Activated CD4-positive, alpha-beta memory T cell treated with anti-CD3 and anti-CD28 coated beads for 36 hours (primary cell): ENCODE data around the gene BRD3. TPM values are rescaled to one million over a fixed set of nuclear protein-coding genes. Genes with fewer than 3 reads are reported as not detected.

Experiments
- CTCF ChIA-PET: fragments of 350-600 bp; sonication (Branson Sonifier 250); formaldehyde crosslinking; loops from one replicate; lab custom pipeline; 2021; ENCODE audit warnings: antibody characterized with exemption, inconsistent platforms; lab: Charles Lee
- POLR2A ChIA-PET: fragments of 350-600 bp; sonication (Branson Sonifier 250); formaldehyde crosslinking; loops from one replicate; lab custom pipeline; 2021; ENCODE audit warnings: antibody characterized with exemption; lab: Charles Lee
- DNase-seq: peaks from one replicate; pipeline ENCODE4 v3.0.0-alpha.2; 2020
- H3K27ac Mint-ChIP-seq: one replicate; pipeline ENCODE4 v1.8.0; 2021; ENCODE audit warnings: mixed read lengths
- H3K27me3 Mint-ChIP-seq: one replicate; pipeline ENCODE4 v1.8.0; 2021; ENCODE audit warnings: mixed read lengths
- H3K36me3 Mint-ChIP-seq: one replicate; pipeline ENCODE4 v1.8.0; 2021; ENCODE audit warnings: mixed read lengths
- H3K4me1 Mint-ChIP-seq: one replicate; pipeline ENCODE4 v1.8.0; 2021; ENCODE audit warnings: low read depth, mixed read lengths
- H3K4me3 Mint-ChIP-seq: one replicate; pipeline ENCODE4 v1.8.0; 2021; ENCODE audit warnings: mild to moderate bottlenecking, mixed read lengths
- H3K9me3 Mint-ChIP-seq: one replicate; pipeline ENCODE4 v1.8.0; 2021; ENCODE audit warnings: mixed read lengths
- intact Hi-C: fragments of 100-400 bp; cut with micrococcal nuclease; formaldehyde crosslinking; loops from one replicate; pipeline ENCODE4 v1.15.1; 2023
- total RNA-seq, 2 experiments: library from RNA; stranded (reverse); gene quantifications; one replicate each; pipeline ENCODE4 v1.2.3, GENCODE V29; 2021

Gene BRD3
- total RNA-seq, 2 experiments from 2014 or later, result 29.2 to 30.0 TPM

DNA sequence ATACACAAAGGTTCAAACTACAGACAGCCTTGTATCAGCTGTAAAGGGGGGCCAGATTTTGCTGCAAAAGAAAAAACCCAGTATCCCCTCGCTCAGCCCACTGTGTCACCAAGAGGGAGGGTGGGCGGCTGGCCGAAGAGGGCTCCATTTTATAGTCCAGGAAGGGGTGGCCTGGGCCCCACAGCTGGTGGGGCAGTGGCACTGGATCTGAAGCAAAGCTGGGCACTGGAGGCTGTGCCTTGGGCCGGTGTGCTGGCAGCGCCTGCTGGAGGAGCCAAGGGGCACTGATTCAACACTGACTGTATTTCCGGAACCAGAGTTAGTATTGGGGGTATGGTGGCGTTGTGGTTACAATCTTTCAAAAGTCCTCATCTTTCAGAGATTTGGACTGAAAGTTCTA lies 9.1 kb downstream of the BRD3 start:
- POLR2A ChIA-PET, result no interaction called here
- no peaks in the 10 kb centered on the region for H3K27me3 Mint-ChIP-seq
- no peaks in the 10 kb centered on the region for H3K9me3 Mint-ChIP-seq
- CTCF ChIA-PET, result interaction anchor here (0.6 kb wide), 1 partner anchor 72 kb away, joined by 3 read pairs; no protein-coding TSS in a partner anchor
- intact Hi-C loops, result no loop called here
- no peaks in the 10 kb centered on the region for H3K36me3 Mint-ChIP-seq
- DNase-seq, result no peak
- H3K4me1 Mint-ChIP-seq, result peaks cover 46% of the 10 kb centered on the region
- H3K27ac Mint-ChIP-seq, result no peak overlapping the region
- no peak overlapping the region for H3K4me3 Mint-ChIP-seq

DNA sequence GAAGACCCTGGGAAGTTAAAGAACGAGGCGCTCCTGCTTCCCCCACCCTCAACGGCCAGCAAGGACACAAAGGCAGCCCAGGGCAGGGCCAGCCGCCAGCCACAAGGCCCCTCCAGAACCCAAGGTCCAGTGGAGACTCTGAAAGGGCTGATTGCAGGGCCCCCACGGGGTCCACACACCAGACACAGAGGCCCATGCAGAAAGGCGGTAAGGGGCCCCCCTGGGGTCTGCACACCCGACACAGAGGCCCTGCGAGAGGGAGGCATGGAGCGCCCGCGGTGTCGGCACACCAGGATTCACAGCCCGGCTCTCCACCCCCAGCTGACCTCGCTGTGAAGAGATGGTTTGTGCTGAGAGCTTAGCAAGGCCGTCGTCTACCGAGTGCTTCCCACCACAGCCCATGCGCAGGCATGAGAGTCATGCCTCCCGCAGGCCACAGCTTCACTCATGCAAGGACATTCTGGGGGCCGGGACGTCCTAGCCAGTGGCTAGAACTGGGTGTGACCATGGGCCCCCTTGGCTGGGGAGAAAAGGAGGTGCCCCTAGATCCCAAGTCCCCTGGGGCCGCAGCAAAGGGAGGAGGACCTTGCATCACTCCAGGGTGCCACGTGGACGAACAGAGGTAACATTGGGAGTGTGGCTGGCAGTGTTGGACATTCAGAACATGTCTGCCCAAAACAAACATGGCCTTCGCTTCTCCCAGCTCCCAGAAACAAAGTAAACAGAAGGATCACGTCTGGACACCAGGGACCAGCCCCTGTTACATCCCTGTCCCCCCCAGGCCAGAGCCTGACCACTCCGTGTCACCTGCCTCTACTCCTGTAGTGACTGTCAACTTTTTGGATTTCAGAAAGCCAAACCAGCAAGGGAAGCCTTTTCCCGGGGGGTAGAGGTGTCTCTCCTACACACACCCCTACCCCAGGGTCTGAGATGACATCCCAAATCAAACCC lies 9.8 kb downstream of the BRD3 start:
- H3K4me1 Mint-ChIP-seq, result peaks cover 42% of the 10 kb centered on the region
- ChIA-PET POLR2A (no interaction called here), CTCF (interaction anchor here (0.6 kb wide), 1 partner anchor 73 kb away, joined by 3 read pairs; no protein-coding TSS in a partner anchor)
- no peak for DNase-seq
- H3K27ac Mint-ChIP-seq, result no peak overlapping the region
- no peaks in the 10 kb centered on the region for H3K27me3 Mint-ChIP-seq
- no peaks in the 10 kb centered on the region for H3K36me3 Mint-ChIP-seq
- no peak overlapping the region for H3K4me3 Mint-ChIP-seq
- no peaks in the 10 kb centered on the region for H3K9me3 Mint-ChIP-seq
- intact Hi-C loops, result no loop called here

- no peaks in the 10 kb centered on the region for H3K36me3 Mint-ChIP-seq
- H3K27me3 Mint-ChIP-seq, result no peaks in the 10 kb centered on the region
- H3K9me3 Mint-ChIP-seq, result no peaks in the 10 kb centered on the region
- intact Hi-C loops, result no loop called here
- H3K27ac Mint-ChIP-seq, result no peak overlapping the region
- no peak for DNase-seq
- H3K4me1 Mint-ChIP-seq, result peaks cover 40% of the 10 kb centered on the region
- ChIA-PET POLR2A (no interaction called here), CTCF (no interaction called here)
- H3K4me3 Mint-ChIP-seq, result no peak overlapping the region
Observed at GRCh38 chr9:134057307-134057657, 10.5 kb downstream of the BRD3 start.

GRCh38 chr9:134056483-134057306 lies 11.1 kb downstream of the BRD3 start:
- Mint-ChIP-seq H3K27ac (no peak overlapping the region), H3K9me3 (no peaks in the 10 kb centered on the region), H3K4me1 (peaks cover 39% of the 10 kb centered on the region), H3K36me3 (no peaks in the 10 kb centered on the region), H3K4me3 (no peak overlapping the region), H3K27me3 (no peaks in the 10 kb centered on the region)
- intact Hi-C loops, result no loop called here
- ChIA-PET POLR2A (no interaction called here), CTCF (no interaction called here)
- DNase-seq, result no peak

GRCh38 chr9:134055981-134056461 lies 11.8 kb downstream of the BRD3 start:
- Mint-ChIP-seq H3K9me3 (no peaks in the 10 kb centered on the region), H3K4me1 (peaks cover 36% of the 10 kb centered on the region), H3K4me3 (no peak overlapping the region), H3K36me3 (peaks cover 5% of the 10 kb centered on the region), H3K27ac (no peak overlapping the region), H3K27me3 (no peaks in the 10 kb centered on the region)
- intact Hi-C loops, result no loop called here
- no peak for DNase-seq
- ChIA-PET POLR2A (interaction anchor here (1.0 kb wide), 1 partner anchor 9 kb away, joined by 3 read pairs; no protein-coding TSS in a partner anchor), CTCF (no interaction called here)

GRCh38 chr9:134054891-134055811 lies 12.7 kb downstream of the BRD3 start:
- ChIA-PET CTCF (no interaction called here), POLR2A (interaction anchor here (1.0 kb wide), 1 partner anchor 10 kb away, joined by 3 read pairs; no protein-coding TSS in a partner anchor)
- Mint-ChIP-seq H3K27ac (no peak overlapping the region), H3K27me3 (no peaks in the 10 kb centered on the region), H3K4me1 (peaks cover 27% of the 10 kb centered on the region), H3K4me3 (no peak overlapping the region), H3K36me3 (peaks cover 6% of the 10 kb centered on the region), H3K9me3 (no peaks in the 10 kb centered on the region)
- DNase-seq, result no peak
- intact Hi-C loops, result no loop called here

- no peak overlapping the region for H3K27ac Mint-ChIP-seq
- no peak overlapping the region for H3K4me3 Mint-ChIP-seq
- CTCF ChIA-PET, result no interaction called here
- no peaks in the 10 kb centered on the region for H3K27me3 Mint-ChIP-seq
- H3K4me1 Mint-ChIP-seq, result peaks cover 21% of the 10 kb centered on the region
- H3K9me3 Mint-ChIP-seq, result no peaks in the 10 kb centered on the region
- DNase-seq, result no peak
- H3K36me3 Mint-ChIP-seq, result peaks cover 9% of the 10 kb centered on the region
- POLR2A ChIA-PET, result no interaction called here
- intact Hi-C loops, result no loop called here
Observed at GRCh38 chr9:134053941-134054761, 13.7 kb downstream of the BRD3 start.

DNA sequence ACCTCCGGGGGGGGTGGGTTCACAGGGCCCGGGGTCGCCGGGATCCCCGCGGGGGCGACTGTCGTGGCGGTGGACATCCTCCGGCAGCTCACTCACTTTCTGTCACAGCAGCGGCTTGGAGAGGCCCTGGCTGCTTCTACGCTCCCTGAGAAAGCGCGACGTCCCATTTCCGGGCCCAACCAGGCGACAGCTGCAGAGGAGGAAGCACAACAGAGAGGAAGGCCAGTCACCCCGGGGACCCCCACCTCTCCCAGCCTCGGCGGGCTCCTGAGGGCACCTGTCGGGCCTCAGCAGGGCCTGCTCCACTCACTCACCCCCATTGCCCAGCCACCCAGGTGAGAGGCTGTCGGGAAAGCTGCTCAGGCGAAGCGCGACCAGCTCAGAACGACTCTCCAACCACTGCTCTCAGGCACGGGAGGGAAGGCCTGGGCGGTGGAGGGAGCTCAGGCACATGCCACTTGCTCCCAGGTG lies 14.4 kb downstream of the BRD3 start:
- no peak for DNase-seq
- Mint-ChIP-seq H3K27me3 (no peaks in the 10 kb centered on the region), H3K4me3 (no peak overlapping the region), H3K36me3 (peaks cover 9% of the 10 kb centered on the region), H3K27ac (no peak overlapping the region), H3K9me3 (no peaks in the 10 kb centered on the region), H3K4me1 (peaks cover 14% of the 10 kb centered on the region)
- intact Hi-C loops, result no loop called here
- CTCF ChIA-PET, result no interaction called here
- POLR2A ChIA-PET, result no interaction called here

- CTCF ChIA-PET, result no interaction called here
- Mint-ChIP-seq H3K36me3 (peaks cover 10% of the 10 kb centered on the region), H3K4me3 (no peak overlapping the region), H3K27ac (no peak overlapping the region), H3K9me3 (no peaks in the 10 kb centered on the region), H3K27me3 (no peaks in the 10 kb centered on the region), H3K4me1 (peaks cover 11% of the 10 kb centered on the region)
- DNase-seq, result no peak
- intact Hi-C loops, result no loop called here
- POLR2A ChIA-PET, result no interaction called here
Observed at GRCh38 chr9:134052941-134053340, 14.9 kb downstream of the BRD3 start.

- DNase-seq, result no peak
- CTCF ChIA-PET, result no interaction called here
- intact Hi-C loops, result no loop called here
- H3K27me3 Mint-ChIP-seq, result no peaks in the 10 kb centered on the region
- no peaks in the 10 kb centered on the region for H3K9me3 Mint-ChIP-seq
- peaks cover 11% of the 10 kb centered on the region for H3K4me1 Mint-ChIP-seq
- peaks cover 10% of the 10 kb centered on the region for H3K36me3 Mint-ChIP-seq
- H3K27ac Mint-ChIP-seq, result no peak overlapping the region
- no peak overlapping the region for H3K4me3 Mint-ChIP-seq
- POLR2A ChIA-PET, result no interaction called here
Observed at GRCh38 chr9:134052491-134052890, 15.3 kb downstream of the BRD3 start.

GRCh38 chr9:134051319-134051718 lies 16.5 kb downstream of the BRD3 start:
- POLR2A ChIA-PET, result interaction anchor here (1.0 to 1.3 kb wide), 2 partner anchors 11 to 14 kb away, joined by 3 read pairs; no protein-coding TSS in a partner anchor
- peaks cover 10% of the 10 kb centered on the region for H3K36me3 Mint-ChIP-seq
- no peak overlapping the region for H3K27ac Mint-ChIP-seq
- intact Hi-C loops, result no loop called here
- no peaks in the 10 kb centered on the region for H3K27me3 Mint-ChIP-seq
- H3K9me3 Mint-ChIP-seq, result no peaks in the 10 kb centered on the region
- no peak overlapping the region for H3K4me3 Mint-ChIP-seq
- no peak for DNase-seq
- peaks cover 3% of the 10 kb centered on the region for H3K4me1 Mint-ChIP-seq
- CTCF ChIA-PET, result no interaction called here
